Measurements from ENCODE around the gene ACP6.

GRCh38 chr1:147599362-147600118 is 70.8 kb downstream of the ACP6 start:
- TF ChIP-seq CBX2 (IDR thresholded peaks at IDR 0.05; ENCODE audit: borderline replicate concordance, low read depth) (no peak), CHD2 (IDR thresholded peaks at IDR 0.05; ENCODE audit: low read length, partially characterized antibody) (no peak)
